IPS DF 4.7 (cell line): Measurements from ENCODE around the gene NUP98.

ENCODE experiments used
- DNase-seq: peaks from one replicate; pipeline ENCODE4 v3.0.0-alpha.2; 2013; ENCODE audit warnings: low spot score; ENCODE audit errors: extremely low read depth

The NUP98 gene

DNA sequence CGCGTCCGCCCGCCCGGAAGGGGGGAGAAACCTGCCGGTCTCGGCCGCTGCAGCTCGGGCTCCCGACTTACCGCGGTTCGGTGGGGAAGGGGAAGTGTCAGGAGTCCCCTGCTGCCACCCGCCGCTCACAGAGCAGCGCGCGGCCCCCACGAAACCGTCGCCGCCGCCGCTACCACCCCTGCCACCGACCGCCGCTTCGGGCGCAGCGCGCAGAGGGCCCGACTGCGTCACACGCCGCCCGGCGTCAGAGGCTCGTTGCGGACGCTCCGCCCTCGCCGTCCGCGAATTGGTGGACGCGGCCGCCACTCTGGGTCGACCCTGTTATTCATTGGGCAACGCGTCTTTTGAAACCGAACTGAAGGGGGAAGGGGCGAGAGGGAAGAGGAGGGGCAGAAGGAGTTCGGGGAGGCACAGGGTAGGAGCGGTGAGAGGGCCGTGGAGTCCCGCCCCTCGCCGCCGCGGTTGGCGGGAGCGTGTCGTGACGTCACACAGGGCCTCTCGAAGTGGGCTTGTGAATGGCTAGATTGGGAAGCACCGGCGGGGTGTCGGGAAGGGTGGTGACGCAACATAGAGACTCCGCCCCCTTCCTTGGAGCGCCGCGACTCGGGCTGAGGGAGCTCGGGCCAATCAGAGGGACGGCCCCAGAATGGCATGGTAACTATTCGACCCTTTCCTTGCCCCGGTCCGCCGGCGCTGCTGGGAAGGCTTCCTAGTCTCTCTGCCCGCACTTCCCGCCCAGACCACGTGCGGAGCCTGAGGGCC lies at the start of gene NUP98:
Gene NUP98, minus strand, starts transcription at position 226 of the 762 bp plus-strand sequence. CDS start 15,437 bp downstream, outside the sequence.
- DNase-seq: peak; percentile 96

DNA sequence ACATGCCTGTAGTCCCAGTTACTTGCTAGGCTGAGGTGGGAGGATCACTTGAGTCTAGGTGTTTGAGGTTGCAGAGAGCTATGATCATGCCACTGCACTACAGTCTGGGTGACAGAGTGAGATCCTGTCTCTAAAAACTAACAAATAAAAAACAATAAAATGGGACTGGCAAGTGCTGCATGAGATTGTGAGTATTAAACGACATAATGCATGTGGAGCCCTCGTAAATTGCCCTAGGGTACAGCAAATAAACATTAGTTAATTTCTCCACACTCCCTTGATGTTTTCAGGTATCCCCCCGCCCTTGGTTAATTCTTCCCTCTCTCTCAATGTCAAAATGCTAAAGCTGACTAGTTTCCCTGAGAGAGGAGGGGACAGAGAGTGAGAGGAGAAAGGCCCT lies 48.3 kb upstream of the NUP98 start:
- no peak for DNase-seq

DNA sequence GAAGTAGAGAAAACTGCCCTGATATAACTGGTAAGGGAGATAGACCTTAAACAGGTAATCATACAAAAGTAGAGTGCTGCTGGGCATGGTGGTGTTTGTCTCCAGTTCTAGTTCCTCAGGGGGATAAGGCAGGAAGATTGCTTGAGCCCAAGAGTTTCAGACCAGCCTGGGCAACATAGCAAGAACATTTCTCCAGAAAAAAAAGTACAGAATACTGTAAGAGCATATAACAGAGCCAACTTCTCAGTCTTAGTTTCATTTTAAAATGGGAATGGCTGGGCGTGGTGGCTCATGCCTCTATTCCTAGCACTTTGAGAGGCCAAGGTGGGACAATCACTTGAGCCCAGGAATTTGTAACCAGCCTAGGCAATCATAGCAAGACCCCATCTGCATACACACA lies 47.9 kb upstream of the NUP98 start:
- no peak for DNase-seq

DNA sequence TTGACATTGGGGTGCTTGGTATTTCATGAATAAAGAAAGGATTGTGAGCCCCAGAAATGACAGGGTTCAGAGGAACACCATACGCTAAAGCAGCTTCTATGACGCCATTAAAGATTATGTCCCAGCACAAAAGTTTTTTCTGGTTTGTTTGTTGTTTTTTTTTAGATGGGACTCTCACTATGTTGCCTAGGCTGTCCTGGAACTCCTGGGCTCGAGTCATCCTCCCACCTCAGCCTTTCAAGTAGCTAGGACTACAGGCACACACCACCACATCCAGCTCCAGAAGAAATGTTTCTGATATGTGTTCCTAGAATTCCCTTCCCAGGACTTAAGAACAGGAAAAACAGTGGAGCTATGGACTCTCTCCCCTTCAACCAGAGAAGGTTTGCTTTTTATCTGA lies 46.0 kb upstream of the NUP98 start:
- DNase-seq: no peak

DNA sequence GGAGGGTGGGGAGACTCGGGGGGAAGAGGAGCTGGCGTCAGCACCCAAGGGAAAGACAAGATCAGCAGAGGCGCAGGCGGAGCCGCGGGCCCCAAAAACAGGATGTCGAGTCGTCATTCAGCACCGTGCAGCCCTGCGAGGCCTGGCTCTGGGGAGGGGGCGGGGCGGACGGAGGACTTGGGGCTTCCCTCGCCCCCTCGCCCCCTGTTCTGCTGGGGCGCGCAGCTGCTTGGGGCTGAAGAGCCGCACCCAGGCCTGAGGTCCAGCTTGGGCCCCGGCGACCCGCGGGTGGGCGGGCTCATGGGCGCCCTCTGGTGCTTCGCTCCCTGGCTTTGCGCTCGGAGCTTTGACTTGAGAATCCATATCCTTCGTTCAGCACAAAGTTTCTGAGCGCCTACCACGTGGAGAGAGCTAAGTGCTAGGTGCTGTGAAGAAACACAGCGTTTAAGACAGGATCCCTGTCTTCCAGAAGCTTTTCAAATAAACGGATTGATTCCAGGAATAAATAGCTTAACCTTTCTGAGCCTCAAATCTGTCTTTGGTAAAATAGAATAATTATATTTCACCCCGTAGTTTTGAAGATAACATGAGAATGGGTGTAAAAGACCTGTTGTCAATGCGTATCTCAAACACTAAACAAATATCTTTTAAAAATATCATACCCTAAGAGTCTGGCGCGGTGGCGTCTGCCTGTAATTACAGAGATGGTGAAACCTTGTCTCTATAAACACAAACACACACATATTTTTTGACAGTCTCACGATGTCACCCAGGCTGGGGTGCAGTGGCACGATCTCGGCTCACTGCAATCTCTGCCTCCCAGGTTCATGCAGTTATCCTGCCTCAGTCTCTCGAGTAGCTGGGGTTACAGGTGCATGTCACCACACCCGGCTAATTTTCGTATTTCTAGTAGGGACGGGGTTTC lies 44.3 kb upstream of the NUP98 start:
- no peak for DNase-seq

DNA sequence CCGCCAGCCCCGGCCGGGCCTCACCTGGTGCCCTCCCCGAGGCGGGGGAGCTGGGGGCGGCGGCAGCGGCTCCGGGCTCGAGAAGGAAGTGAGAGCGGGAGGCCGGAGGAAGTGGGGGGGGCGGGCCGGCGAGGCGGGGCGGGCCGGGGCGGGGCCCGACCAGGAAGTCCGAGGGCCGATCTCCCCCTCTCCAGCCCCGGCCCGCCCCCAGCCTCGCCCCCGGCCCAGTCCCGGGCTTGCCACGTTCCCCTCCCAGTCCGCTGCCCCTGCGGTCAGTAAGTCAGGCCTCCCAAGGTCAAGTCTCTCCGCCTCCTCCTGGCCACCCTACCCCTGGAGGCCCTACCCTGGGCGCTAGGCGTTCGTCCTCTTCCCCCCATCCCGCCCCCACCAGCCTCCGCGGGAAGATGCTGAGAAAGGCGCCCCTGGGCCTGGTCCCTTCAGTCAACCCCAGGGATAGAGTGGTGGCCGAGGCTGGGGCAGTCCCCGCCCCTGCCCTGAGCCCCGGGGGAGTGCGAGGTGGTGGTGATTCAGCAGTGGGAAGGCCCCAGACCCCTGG lies 43.6 kb upstream of the NUP98 start, which contains the start of gene RHOG:
Gene RHOG, minus strand, starts transcription at position 90 of the 556 bp plus-strand sequence. CDS start 12,821 bp downstream, outside the sequence.
- DNase-seq: no peak

DNA sequence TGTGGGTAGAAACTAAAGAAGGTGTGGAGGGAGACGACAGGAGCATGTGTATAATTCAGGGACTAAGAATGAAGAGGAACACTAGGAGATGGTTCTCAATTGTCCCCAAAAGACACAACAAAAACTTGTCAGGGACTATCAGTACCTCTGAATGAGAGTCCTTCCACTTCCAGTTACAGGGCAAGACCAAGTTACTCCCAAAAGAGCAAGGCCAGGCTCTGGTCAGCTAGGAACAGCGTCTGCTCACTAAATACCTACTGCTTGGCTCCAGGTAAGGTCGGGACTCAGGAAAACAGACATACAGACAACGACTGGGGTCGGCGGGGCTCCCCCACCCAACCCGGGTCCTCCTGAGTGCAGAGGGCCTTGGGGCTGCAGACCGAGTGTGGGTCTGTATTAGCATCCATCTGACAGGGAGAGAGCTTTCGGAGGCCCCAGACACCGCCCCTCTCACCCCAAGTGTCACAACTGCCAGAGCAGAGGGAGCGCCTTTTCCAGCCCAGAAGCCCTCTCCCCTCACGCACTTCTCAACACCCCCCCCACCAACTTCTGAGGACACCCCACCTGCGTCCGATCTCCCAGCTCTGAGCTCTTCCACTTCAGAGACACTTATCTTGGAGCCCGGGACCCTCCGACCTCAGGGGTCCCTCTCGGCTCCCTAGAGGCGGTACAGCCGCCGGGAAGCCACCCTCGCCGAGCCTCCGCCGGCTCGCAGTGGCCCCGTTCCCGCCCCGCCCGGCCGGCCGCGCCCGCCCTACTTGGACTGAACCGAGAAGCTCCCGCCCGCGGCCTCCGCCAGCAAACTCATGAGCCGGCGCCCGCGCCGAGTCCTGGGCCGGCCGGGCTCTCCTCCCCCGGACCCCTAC lies 42.9 kb upstream of the NUP98 start:
- DNase-seq: no peak

DNA sequence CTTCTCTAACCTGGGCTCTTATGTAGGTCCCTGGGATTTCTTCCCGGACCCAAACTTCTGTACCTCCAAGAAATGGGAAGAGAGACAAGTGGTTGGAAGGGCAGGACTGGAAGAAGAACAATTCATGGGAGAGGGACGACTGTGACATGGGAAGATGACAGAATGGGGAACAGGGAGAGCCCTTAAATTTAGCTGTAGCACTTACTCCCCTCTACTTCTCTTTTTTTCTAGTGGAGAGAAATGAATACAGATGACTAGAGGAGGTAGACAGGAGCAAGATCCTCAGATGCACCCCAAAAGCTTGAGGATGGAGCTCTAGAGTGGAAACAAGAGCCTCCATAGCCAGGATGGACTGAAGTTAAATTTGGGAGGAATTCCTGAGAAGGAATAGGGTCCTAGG lies 41.1 kb upstream of the NUP98 start:
- DNase-seq: no peak

DNA sequence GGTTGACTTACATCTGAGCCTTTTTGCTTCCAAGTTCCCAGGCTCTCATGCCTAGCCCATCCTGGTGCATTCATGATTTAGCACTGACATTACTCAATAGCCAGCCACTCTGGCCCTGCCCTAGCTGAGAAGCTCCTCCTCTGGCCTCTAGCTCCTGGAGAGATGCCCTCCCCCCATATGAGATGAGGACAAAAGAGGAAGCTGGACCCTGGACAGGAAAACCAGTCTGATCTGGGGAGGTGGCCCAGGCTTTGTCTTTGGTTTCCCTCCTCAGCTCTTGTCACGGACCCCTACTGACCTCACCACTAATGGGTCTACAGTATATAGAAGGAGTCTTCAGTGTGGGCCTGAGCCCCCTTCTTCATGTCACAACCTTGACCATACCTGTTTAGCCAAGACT lies 40.4 kb upstream of the NUP98 start:
- DNase-seq: no peak

DNA sequence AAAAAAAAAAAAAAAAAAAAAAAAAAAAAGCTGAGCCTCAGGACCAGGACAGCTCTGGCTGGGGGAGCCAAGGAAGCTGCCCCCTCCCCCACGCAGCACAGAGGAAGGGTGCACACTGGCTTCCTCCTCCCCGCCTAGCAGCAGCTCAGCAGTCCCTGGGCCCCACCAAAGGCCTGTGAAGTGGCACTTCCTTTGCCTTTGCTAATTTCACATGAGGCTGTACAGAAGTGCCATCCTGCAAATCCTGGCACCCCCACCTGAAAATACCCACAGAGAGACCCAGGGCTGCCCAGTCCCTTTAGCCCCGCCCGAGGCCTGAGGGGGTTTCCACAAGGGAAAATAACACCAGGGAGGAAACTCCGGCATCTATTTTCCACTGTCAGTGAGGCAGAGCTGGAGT lies 39.5 kb upstream of the NUP98 start:
- DNase-seq: no peak

DNA sequence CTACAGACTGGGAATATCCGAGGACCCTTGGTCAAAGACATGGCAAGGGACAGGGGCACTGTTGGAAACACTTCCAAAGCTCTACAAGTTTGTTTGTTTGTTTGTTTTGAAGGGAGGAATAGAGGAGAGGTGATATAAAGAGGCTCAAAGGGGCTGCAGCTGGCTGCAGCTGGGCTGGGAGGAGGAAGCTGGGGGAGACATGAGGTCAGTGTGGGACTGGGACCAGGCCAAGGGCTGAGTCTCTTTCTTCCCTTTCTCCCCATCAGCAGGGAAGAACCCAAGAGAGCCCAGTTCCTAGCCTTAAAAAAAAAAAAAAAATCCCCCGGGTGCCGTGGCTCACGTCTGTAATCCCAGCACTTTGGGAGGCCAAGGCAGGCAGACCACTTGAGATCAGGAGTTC lies 38.4 kb upstream of the NUP98 start:
- no peak for DNase-seq

DNA sequence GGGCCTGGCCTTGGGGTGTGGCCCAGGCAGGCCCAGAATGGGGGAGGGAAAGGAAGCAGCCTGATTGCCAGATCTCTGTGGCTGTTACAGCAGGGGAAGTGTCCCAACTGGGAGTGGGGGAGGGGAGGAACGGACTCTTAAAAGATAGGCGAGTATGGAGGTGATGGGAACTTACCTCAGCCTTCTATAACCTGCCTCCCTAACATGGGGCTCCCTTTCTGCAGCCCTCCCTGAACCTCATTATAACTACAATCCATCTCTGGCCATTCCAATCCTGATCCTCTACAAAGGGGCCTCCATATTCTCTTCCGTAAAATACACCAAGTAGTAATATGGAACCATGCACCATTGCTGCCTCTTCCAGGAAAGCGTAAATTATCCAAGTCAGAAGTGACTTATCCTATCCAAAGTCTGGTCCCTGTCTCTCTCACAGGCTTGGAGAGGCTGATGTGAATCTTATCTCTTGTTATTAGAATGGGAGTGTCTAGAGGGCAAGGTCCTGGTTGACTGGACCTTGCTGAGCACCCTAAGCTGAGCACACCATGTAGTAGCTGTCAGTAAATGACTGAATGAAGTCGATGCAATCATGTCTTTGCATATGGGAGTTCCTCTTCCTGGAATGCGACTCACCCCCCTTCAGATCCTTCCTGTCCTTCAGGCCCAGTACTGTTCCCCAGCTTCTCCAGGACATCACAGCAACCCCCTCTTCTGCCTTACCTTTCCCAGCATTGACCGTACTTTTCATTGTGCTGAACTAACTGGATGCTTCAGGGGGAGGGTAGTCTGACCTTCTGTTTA lies 37.5 kb upstream of the NUP98 start:
- no peak for DNase-seq

DNA sequence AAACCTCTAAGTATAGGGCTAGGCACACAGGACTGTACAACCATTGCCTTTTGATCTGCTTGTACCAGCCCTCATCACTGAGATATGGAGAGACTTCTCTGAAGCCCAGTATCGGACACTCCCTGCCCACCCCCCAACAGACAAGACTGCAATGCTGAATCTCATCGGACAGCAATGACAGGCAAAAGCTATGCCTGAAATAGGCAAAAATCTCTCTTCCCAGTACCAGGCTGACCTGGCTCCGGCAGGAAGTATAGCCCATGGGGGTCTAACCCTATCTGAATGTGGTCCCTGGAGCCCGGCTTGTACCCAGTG lies 37.0 kb upstream of the NUP98 start:
- no peak for DNase-seq

DNA sequence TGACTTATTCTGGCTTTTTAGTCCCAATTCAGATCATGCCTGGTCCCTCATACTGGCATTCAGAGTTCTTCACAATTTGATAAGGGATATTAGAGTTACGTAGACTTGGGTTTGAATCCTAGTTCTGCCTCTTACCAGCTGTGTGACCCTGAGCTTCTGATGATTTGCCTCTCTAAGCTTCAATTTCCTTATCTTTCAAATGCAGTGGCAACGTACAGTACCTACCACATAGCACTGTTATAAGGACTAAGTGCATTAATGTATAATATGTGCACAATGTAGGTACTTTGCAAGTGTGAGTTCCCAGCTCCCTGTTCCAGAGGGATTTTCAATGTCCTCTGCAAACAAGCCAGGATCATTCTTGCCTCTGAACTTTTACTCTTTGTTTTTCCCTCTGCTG lies 36.1 kb upstream of the NUP98 start:
- no peak for DNase-seq

DNA sequence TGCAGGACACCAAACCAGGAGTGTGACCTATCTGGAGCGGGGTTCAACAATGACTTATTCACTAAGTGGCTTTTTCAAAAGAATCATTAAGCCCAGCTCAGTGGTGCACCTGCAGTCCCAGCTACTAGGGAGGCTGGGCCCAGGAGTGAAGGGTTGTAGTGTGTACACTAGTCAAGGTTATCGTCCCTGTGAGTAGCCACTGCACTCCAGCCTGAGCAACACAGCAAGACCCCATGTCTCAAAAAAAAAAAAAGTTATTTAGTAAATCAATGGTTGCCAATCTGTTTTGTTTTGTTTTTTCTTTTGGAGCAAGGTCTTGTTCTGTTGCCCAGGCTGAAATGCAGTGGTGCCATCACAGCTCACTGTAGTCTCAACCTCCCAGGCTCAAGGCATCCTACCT lies 35.5 kb upstream of the NUP98 start:
- DNase-seq: no peak

DNA sequence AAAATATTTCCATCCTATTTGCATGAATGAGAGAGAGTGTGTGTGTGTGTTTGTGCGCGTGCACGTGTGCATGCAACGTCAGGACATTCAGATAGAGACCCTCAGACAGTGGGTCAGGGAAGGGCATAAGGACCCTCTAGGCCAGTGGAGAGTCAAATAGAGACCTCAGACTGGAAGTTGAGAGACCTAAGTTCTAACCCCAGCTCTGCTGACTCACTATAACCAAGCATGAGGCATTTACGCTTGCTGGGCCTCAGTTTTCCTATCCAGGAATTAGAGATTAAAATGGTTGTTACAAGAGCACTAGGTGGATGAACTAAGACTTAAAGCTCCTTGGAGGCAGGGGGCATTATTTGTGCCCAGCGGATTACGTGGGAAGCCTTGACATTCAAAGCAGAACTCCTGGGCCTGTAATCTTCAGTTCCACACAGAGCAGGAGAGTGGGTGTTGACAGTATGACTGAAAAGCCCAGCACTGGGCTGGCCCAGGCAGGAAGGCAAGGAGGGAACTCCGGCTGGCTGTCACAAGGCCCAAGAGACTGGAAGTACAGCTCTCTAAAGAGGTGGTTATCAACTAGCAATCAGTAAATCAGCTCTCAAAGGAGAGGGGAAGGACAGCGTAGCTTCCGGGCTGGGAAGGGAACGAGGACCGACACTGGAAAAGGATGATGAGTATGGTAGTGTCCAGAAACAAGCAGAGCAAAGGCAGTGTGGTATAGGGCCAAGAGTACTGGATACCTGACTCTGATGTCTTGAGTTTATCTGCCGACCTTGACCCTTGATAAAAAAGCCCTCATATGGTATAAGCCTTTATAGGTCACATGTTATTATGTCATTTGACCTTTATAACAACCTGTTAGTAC lies 34.3 kb upstream of the NUP98 start:
- DNase-seq: no peak

DNA sequence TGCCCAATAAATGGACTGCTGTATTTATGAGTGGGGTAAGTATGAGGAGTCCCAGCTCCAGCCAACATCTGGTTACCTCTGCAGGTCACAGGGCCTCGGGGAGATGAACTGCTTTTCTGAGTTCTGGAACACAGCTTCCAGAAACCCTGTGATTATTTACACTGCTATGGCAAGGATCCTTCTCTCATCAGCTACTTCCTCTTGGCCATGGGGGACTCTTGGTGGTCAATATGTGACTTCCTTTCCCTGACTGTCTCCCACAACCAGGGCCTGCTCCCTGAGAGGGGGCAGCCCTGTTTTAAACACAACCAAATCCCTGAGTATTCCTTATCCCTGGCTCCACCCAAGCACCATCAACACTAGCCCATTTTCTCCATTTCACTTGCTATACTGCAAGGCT lies 33.4 kb upstream of the NUP98 start:
- DNase-seq: no peak

DNA sequence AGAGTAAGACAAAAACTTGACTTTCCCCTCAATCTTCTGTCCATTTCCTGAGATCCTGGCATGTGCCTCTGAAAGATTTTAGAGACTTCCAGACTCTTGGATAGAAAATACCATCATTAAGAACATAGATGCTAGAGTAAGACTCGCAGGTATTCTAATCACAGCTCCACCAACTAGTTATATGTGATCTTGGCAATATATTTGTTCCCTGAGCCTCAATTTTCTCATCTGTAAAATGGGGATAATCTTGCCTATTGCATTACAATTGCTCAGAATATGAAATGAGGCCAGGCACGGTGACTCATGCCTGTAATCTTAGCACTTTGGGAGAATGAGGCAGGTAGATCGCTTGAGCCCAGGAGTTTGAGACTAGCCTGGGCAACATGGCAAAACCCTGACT lies 32.7 kb upstream of the NUP98 start:
- DNase-seq: no peak

DNA sequence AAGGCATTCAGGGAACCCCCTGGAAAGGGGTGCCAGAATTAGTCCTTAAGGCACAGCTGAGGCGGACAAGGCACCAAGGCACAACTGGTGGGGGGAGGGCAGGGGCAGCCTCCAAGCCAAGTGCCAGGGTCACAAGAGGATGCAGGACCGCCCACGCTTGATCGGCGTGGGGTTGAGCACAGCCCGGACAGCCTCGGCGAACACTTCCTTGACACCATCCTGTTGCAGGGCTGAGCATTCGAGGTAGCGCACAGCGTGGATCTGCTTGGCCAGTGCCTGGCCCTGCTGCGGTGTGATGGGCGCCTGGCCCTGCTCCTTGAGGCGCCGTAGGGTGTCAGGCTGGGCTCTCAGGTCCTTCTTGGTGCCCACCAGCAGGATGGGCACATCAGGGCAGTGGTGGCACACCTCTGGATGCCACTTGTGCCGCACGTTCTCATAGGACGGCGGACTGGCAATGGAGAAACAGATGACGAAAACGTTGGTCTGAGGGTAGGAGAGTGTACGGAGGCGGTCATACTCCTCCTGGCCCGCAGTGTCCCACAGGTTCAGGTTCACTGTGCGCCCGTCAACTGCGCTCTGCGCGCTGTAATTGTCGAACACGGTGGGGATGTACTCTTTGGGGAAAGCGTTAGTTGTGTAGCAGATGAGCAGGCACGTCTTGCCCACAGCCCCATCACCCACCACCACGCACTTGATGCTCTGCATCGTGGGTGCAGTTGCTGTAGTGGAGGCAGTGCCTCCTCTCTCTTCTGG lies 30.3 kb upstream of the NUP98 start:
- no peak for DNase-seq
